PC-9 (cell line): ENCODE results near the gene GABPB2. TPM values are rescaled to one million over a fixed set of nuclear protein-coding genes. Genes with fewer than 3 reads are reported as not detected.

Experiments used
- BruUV-seq: library from RNA; stranded (reverse); fragments of 400-500 nt; replicated peaks from 2 replicates; lab custom pipeline; 2021; lab: Mats Ljungman, UMichigan
- CTCF ChIA-PET: fragments of 300-600 bp; sonication (Branson Sonifier 250); formaldehyde crosslinking; loops from one replicate; lab custom pipeline; 2022; ENCODE audit warnings: antibody characterized with exemption; lab: Charles Lee
- POLR2A ChIA-PET: fragments of 300-600 bp; sonication (Branson Sonifier 250); formaldehyde crosslinking; loops from one replicate; lab custom pipeline; 2022; ENCODE audit warnings: antibody characterized with exemption; ENCODE audit not compliant: unreplicated experiment; lab: Charles Lee
- DNase-seq, 2 experiments: peaks; one replicate each; pipeline versions ENCODE4 v3.0.0 to v3.0.0-alpha.2; 2015 to 2022; ENCODE audit warnings: mixed read lengths in 1 of 2
- H2AFZ ChIP-seq: fragments of 200-600 bp; sonication (generic); 2 replicates; pipeline ENCODE4 v1.8.1; 2017; ENCODE audit warnings: antibody characterized with exemption
- H3F3A ChIP-seq: fragments of 200-600 bp; sonication (generic); 2 replicates; pipeline ENCODE4 v1.8.1; 2017; ENCODE audit warnings: antibody characterized with exemption, mild to moderate bottlenecking, low read depth; ENCODE audit not compliant: insufficient read depth
- H3K27ac ChIP-seq: fragments of 200-600 bp; sonication (generic); 2 replicates; pipeline ENCODE4 v1.6.1; 2016; ENCODE audit warnings: mixed run types
- H3K27me3 ChIP-seq: fragments of 200-600 bp; sonication (generic); 2 replicates; pipeline ENCODE4 v1.6.1; 2016; ENCODE audit warnings: low read depth, mixed run types; ENCODE audit not compliant: insufficient read depth
- H3K36me3 ChIP-seq: fragments of 200-600 bp; sonication (generic); 2 replicates; pipeline ENCODE4 v1.6.1; 2016; ENCODE audit warnings: low read depth, mixed run types
- H3K4me1 ChIP-seq: fragments of 200-600 bp; sonication (generic); replicated peaks from 2 replicates; pipeline ENCODE4 v1.6.1; 2016; ENCODE audit warnings: mixed run types; ENCODE audit not compliant: insufficient read depth
- H3K4me2 ChIP-seq: fragments of 200-600 bp; sonication (generic); 2 replicates; pipeline ENCODE4 v1.6.1; 2017; ENCODE audit warnings: mixed run types
- H3K4me3 ChIP-seq: fragments of 200-600 bp; sonication (generic); 2 replicates; pipeline ENCODE4 v1.6.1; 2016; ENCODE audit warnings: mixed run types
- H3K79me2 ChIP-seq: fragments of 200-600 bp; sonication (generic); 2 replicates; pipeline ENCODE4 v1.6.1; 2017; ENCODE audit warnings: low read depth, mixed run types
- H3K9me2 ChIP-seq: fragments of 200-600 bp; sonication (generic); 2 replicates; pipeline ENCODE4 v1.8.1; 2017; ENCODE audit warnings: mild to moderate bottlenecking; ENCODE audit not compliant: insufficient read depth
- H3K9me3 ChIP-seq: fragments of 200-600 bp; sonication (generic); 2 replicates; pipeline ENCODE4 v1.8.1; 2016; ENCODE audit warnings: low read depth; ENCODE audit not compliant: insufficient read depth
- H4K20me1 ChIP-seq: fragments of 200-600 bp; sonication (generic); 2 replicates; pipeline ENCODE4 v1.8.1; 2017; ENCODE audit not compliant: insufficient read depth
- EZH2 ChIP-seq: fragments of 200-600 bp; sonication (generic); IDR thresholded peaks from 2 replicates; pipeline ENCODE4 v1.8.0; 2017; ENCODE audit warnings: antibody characterized with exemption, low read depth
- intact Hi-C: fragments of 100-400 bp; cut with micrococcal nuclease; formaldehyde crosslinking; loops from one replicate; pipeline ENCODE4 v1.10.0; 2022; ENCODE audit not compliant: unreplicated experiment
- total RNA-seq: library from RNA; stranded (reverse); gene quantifications from 2 replicates; pipeline ENCODE4 v1.2.3, GENCODE V29; 2021
- TF ChIP-seq, protein P1 (sequence below): fragments of 200-600 bp; sonication (generic); conservative IDR thresholded peaks from 2 replicates; pipeline ENCODE4 v1.6.1; 2017; ENCODE audit warnings: mixed run types, antibody characterized with exemption, mild to moderate bottlenecking, moderate library complexity

GABPB2 gene
- total RNA-seq, 1 experiment from 2014 or later, result 6.6 TPM

- H4K20me1 ChIP-seq, result no peaks in the 10 kb centered on the region
- no peak overlapping the region for H2AFZ ChIP-seq
- no peak overlapping the region for H3K4me3 ChIP-seq
- H3K9me2 ChIP-seq, result no peaks in the 10 kb centered on the region
- CTCF ChIA-PET, result no interaction called here
- no peak overlapping the region for H3K4me2 ChIP-seq
- H3K27ac ChIP-seq, result no peak overlapping the region
- no peaks in the 10 kb centered on the region for H3K36me3 ChIP-seq
- peaks cover 14% of the 10 kb centered on the region for H3K79me2 ChIP-seq
- intact Hi-C loops, result no loop called here
- H3K27me3 ChIP-seq, result no peaks in the 10 kb centered on the region
- TF ChIP-seq EZH2, result no peak
- TF ChIP-seq, protein P1, sequence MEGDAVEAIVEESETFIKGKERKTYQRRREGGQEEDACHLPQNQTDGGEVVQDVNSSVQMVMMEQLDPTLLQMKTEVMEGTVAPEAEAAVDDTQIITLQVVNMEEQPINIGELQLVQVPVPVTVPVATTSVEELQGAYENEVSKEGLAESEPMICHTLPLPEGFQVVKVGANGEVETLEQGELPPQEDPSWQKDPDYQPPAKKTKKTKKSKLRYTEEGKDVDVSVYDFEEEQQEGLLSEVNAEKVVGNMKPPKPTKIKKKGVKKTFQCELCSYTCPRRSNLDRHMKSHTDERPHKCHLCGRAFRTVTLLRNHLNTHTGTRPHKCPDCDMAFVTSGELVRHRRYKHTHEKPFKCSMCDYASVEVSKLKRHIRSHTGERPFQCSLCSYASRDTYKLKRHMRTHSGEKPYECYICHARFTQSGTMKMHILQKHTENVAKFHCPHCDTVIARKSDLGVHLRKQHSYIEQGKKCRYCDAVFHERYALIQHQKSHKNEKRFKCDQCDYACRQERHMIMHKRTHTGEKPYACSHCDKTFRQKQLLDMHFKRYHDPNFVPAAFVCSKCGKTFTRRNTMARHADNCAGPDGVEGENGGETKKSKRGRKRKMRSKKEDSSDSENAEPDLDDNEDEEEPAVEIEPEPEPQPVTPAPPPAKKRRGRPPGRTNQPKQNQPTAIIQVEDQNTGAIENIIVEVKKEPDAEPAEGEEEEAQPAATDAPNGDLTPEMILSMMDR, result no peak
- H3F3A ChIP-seq, result peaks cover 9% of the 10 kb centered on the region; the same call in 1 of the 2 replicates
- no peak for DNase-seq
- peaks cover 7% of the 10 kb centered on the region; the same call in 1 of the 2 replicates for H3K4me1 ChIP-seq
- POLR2A ChIA-PET, result interaction anchor here (0.6 kb wide), 1 partner anchor 157 kb away, joined by 3 read pairs; no protein-coding TSS in a partner anchor
- BruUV-seq, result no TSS peak
- H3K9me3 ChIP-seq, result no peaks in the 10 kb centered on the region
Measured at GRCh38 chr1:151171190-151171589, 100.6 kb downstream of the GABPB2 start.

Other genes starting within 250 kb of the GABPB2 start
- 30.3 and 35.1 TPM in 2 replicates for gene ARNT, start 194.2 kb upstream of the GABPB2 start, total RNA-seq
- gene CTXND2, start 183.6 kb upstream of the GABPB2 start, total RNA-seq, result not detected in 2 replicates
- gene SETDB1, start 144.4 kb upstream of the GABPB2 start, total RNA-seq, result 45.6 and 51.1 TPM in 2 replicates
- gene CERS2, start 95.9 kb upstream of the GABPB2 start, total RNA-seq, result 113 TPM in 2 replicates
- 10.6 and 12.9 TPM in 2 replicates for gene ANXA9, start 88.5 kb upstream of the GABPB2 start, total RNA-seq
- gene MINDY1, start 63.9 kb upstream of the GABPB2 start, total RNA-seq, result 15.6 and 17.6 TPM in 2 replicates
- 26.6 and 30.7 TPM in 2 replicates for gene PRUNE1, start 62.3 kb upstream of the GABPB2 start, total RNA-seq
- 3.0 and 3.6 TPM in 2 replicates for gene BNIPL, start 34.2 kb upstream of the GABPB2 start, total RNA-seq
- 1.8 and 2.3 TPM in 2 replicates for gene C1orf56, start 23.0 kb upstream of the GABPB2 start, total RNA-seq
- 59.4 and 62.8 TPM in 2 replicates for gene CDC42SE1, start 11.1 kb upstream of the GABPB2 start, total RNA-seq
- 15.0 and 23.3 TPM in 2 replicates for gene MLLT11, start 10.4 kb upstream of the GABPB2 start, total RNA-seq
- gene SEMA6C, start 75.9 kb downstream of the GABPB2 start, total RNA-seq, result 5.6 and 6.1 TPM in 2 replicates
- not detected in 2 replicates for gene TNFAIP8L2, start 85.9 kb downstream of the GABPB2 start, total RNA-seq
- 7.6 and 12.8 TPM in 2 replicates for gene LYSMD1, start 95.1 kb downstream of the GABPB2 start, total RNA-seq
- 42.5 and 47.7 TPM in 2 replicates for gene SCNM1, start 95.4 kb downstream of the GABPB2 start, total RNA-seq
- gene TMOD4, start 105.2 kb downstream of the GABPB2 start, total RNA-seq, result 1.2 TPM in 1 of 2 replicates, not detected in the other
- gene VPS72, start 119.4 kb downstream of the GABPB2 start, total RNA-seq, result 63.9 and 72.5 TPM in 2 replicates
- 69.7 and 76.4 TPM in 2 replicates for gene PIP5K1A, start 127.8 kb downstream of the GABPB2 start, total RNA-seq
- gene PSMD4, start 184.0 kb downstream of the GABPB2 start, total RNA-seq, result 230 and 255 TPM in 2 replicates
- 26.6 and 28.7 TPM in 2 replicates for gene ZNF687, start 211.5 kb downstream of the GABPB2 start, total RNA-seq